HCT116 (cell line): ENCODE results near the gene CHST12. TPM values are rescaled to one million over a fixed set of nuclear protein-coding genes. Genes with fewer than 3 reads are reported as not detected.

Source experiments
- ATAC-seq: fragments of 200-7000 bp; cut with Tn5 transposase; 2 replicates; pipeline ENCODE4 v1.9.1; 2020; ENCODE audit warnings: mild to moderate bottlenecking, moderate library complexity
- BruUV-seq: library from RNA; stranded (reverse); fragments of 400-500 nt; replicated peaks from 2 replicates; lab custom pipeline; 2021; lab: Mats Ljungman, UMichigan
- CTCF ChIA-PET: fragments of 300-600 bp; sonication (Branson Sonifier 250); formaldehyde crosslinking; loops from one replicate; lab custom pipeline; 2021; ENCODE audit warnings: antibody characterized with exemption; lab: Charles Lee
- POLR2A ChIA-PET: fragments of 300-600, 350-600 bp; sonication (Branson Sonifier 250); formaldehyde crosslinking; loops from one replicate; lab custom pipeline; 2021; ENCODE audit warnings: antibody characterized with exemption; lab: Charles Lee
- RAD21 ChIA-PET, 2 experiments: fragments of 300-600 bp; sonication (Branson Sonifier 250); formaldehyde crosslinking; loops; one replicate each; lab custom pipeline; 2023; ENCODE audit warnings: low total read pairs in 2 of 2; ENCODE audit not compliant: uncharacterized antibody in 2 of 2, unreplicated experiment in 2 of 2, low non-redundant PET in 1 of 2; lab: Charles Lee
- DNase-seq: peaks from one replicate; pipeline ENCODE4 v3.0.0-alpha.2; 2010; ENCODE audit warnings: low read depth, low spot score
- H2AFZ ChIP-seq: fragments of 200-600 bp; shearing (Covaris generic), sonication (generic); 2 replicates; pipeline ENCODE4 v1.6.1; 2017; ENCODE audit warnings: low read depth, mixed run types, mixed read lengths, antibody characterized with exemption, low read length; ENCODE audit not compliant: poor library complexity, severe bottlenecking
- H3K27ac ChIP-seq: 2 replicates; pipeline ENCODE4 v1.5.1; 2012; ENCODE audit warnings: low read depth, low read length
- H3K27me3 ChIP-seq: fragments of 200-600 bp; sonication (generic); 2 replicates; pipeline ENCODE4 v1.6.1; 2016; ENCODE audit warnings: mixed run types, low read length, mixed read lengths; ENCODE audit not compliant: insufficient read depth
- H3K36me3 ChIP-seq, 2 experiments: fragments of 200-500 bp in 1 of 2; fragments of 200-600 bp in 1 of 2; sonication (Bioruptor generic) in 1 of 2; sonication (generic) in 1 of 2; 2 replicates each; pipeline versions ENCODE4 v1.5.1 to v1.6.1; 2014 to 2016; ENCODE audit warnings: low read length in 2 of 2, inconsistent platforms in 1 of 2, mixed read lengths in 1 of 2, mixed run types in 1 of 2; ENCODE audit not compliant: insufficient read depth in 2 of 2, control insufficient read depth in 1 of 2
- H3K4me1 ChIP-seq, 2 experiments: fragments of 200-600 bp in 1 of 2; sonication (generic) in 1 of 2; 2 replicates each; pipeline versions ENCODE4 v1.5.1 to v1.6.1; 2012 to 2017; ENCODE audit warnings: low read length in 2 of 2, inconsistent platforms in 1 of 2, mild to moderate bottlenecking in 1 of 2, mixed read lengths in 1 of 2, mixed run types in 1 of 2, moderate library complexity in 1 of 2; ENCODE audit not compliant: insufficient read depth in 2 of 2, control insufficient read depth in 1 of 2
- H3K4me2 ChIP-seq: fragments of 200-600 bp; sonication (generic); 2 replicates; pipeline ENCODE4 v1.6.1; 2017; ENCODE audit warnings: mixed run types, low read length, mixed read lengths
- H3K4me3 ChIP-seq, 2 experiments: fragments of 200-600 bp in 1 of 2; sonication (generic) in 1 of 2; replicated peaks in 1 of 2; 2 replicates each; pipeline ENCODE4 v1.5.1; 2011 to 2016; ENCODE audit warnings: low read length in 2 of 2, control low read depth in 1 of 2, low read depth in 1 of 2, mild to moderate bottlenecking in 1 of 2, mixed read lengths in 1 of 2, mixed run types in 1 of 2
- H3K79me2 ChIP-seq: fragments of 200-600 bp; sonication (generic); 2 replicates; pipeline ENCODE4 v1.6.1; 2017; ENCODE audit warnings: mild to moderate bottlenecking, mixed run types, low read length, moderate library complexity, mixed read lengths; ENCODE audit not compliant: insufficient read depth
- H3K9ac ChIP-seq: fragments of 200-600 bp; sonication (generic); 2 replicates; pipeline ENCODE4 v1.6.1; 2016; ENCODE audit warnings: low read length, mixed read lengths
- H3K9me2 ChIP-seq: fragments of 200-600 bp; sonication (generic), shearing (Covaris generic); 2 replicates; pipeline ENCODE4 v1.6.1; 2017; ENCODE audit warnings: mixed run types, mild to moderate bottlenecking, moderate library complexity; ENCODE audit not compliant: insufficient read depth
- H3K9me3 ChIP-seq, 2 experiments: fragments of 200-500 bp in 1 of 2; fragments of 200-600 bp in 1 of 2; sonication (Bioruptor generic) in 1 of 2; sonication (generic) in 1 of 2; 2 replicates each; pipeline ENCODE4 v1.6.1; 2014 to 2017; ENCODE audit warnings: low read length in 2 of 2, mixed read lengths in 2 of 2, inconsistent platforms in 1 of 2, low read depth in 1 of 2, mild to moderate bottlenecking in 1 of 2, mixed run types in 1 of 2, moderate library complexity in 1 of 2; ENCODE audit not compliant: control insufficient read depth in 1 of 2, insufficient read depth in 1 of 2
- H4K20me1 ChIP-seq: fragments of 200-600 bp; sonication (generic), shearing (Covaris generic); 2 replicates; pipeline ENCODE4 v1.6.1; 2017; ENCODE audit warnings: mixed run types, mild to moderate bottlenecking, moderate library complexity; ENCODE audit not compliant: insufficient read depth
- CBX3 ChIP-seq: IDR thresholded peaks from 2 replicates; pipeline ENCODE4 v1.6.1; 2012; ENCODE audit warnings: low read depth
- CTCF ChIP-seq, 3 experiments: fragments of 200-600 bp in 1 of 3; sonication (generic) in 1 of 3; IDR thresholded peaks in 2 of 3; conservative IDR thresholded peaks in 1 of 3; 2 replicates each; pipeline ENCODE4 v1.5.1; 2012 to 2017; ENCODE audit warnings: low read depth in 2 of 3, low read length in 2 of 3, antibody characterized with exemption in 1 of 3, borderline replicate concordance in 1 of 3, control low read depth in 1 of 3, mild to moderate bottlenecking in 1 of 3, mixed read lengths in 1 of 3, mixed run types in 1 of 3, moderate library complexity in 1 of 3; ENCODE audit not compliant: insufficient read depth in 1 of 3
- ELF1 ChIP-seq: IDR thresholded peaks from 2 replicates; pipeline ENCODE4 v1.6.1; 2012; ENCODE audit warnings: low read depth, borderline replicate concordance
- FOSL1 ChIP-seq: IDR thresholded peaks from 2 replicates; pipeline ENCODE4 v1.6.1; 2012; ENCODE audit warnings: low read depth
- JUND ChIP-seq: IDR thresholded peaks from 2 replicates; pipeline ENCODE4 v1.6.1; 2012
- POLR2AphosphoS5 ChIP-seq: IDR thresholded peaks from 2 replicates; pipeline ENCODE4 v1.6.1; 2011; ENCODE audit warnings: mild to moderate bottlenecking, low read depth, low read length, moderate library complexity
- SRF ChIP-seq: IDR thresholded peaks from 2 replicates; pipeline ENCODE4 v1.6.1; 2012; ENCODE audit warnings: low read depth
- TCF7L2 ChIP-seq: IDR thresholded peaks from 2 replicates; pipeline ENCODE4 v1.7.0; 2011; ENCODE audit warnings: borderline replicate concordance, inconsistent platforms; ENCODE audit not compliant: insufficient read depth, insufficient read length; ENCODE audit errors: extremely low read depth
- ZFX ChIP-seq: fragments of 450-650 bp; IDR thresholded peaks from 2 replicates; pipeline ENCODE4 v1.6.1; 2017
- intact Hi-C: fragments of 100-400 bp; cut with micrococcal nuclease; formaldehyde crosslinking; loops from 2 replicates; pipeline ENCODE4 v1.10.0; 2022
- total RNA-seq: library from RNA; stranded (reverse); gene quantifications from one replicate; pipeline ENCODE4 v1.2.1, GENCODE V29; 2021; ENCODE audit not compliant: unreplicated experiment

Gene CHST12
- total RNA-seq, 1 experiment from 2014 or later, result 14.2 TPM

GRCh38 chr7:2373646-2374045 lies 29.8 kb upstream of the CHST12 start (continued):
- TF ChIP-seq POLR2AphosphoS5 (no peak), TCF7L2 (no peak), CTCF (IDR thresholded peaks at IDR 0.05 in 2 of 3, conservative IDR thresholded peaks at IDR 0.05 in 1 of 3; ENCODE audit: borderline replicate concordance in 1 of 3, insufficient read depth in 1 of 3, low read depth in 2 of 3, low read length in 2 of 3) (no peak), ELF1 (no peak), SRF (no peak), CBX3 (no peak), ZFX (no peak)

GRCh38 chr7:2374401-2374800 lies 29.0 kb upstream of the CHST12 start:
- H3K9ac ChIP-seq, result no peak overlapping the region
- H3K27me3 ChIP-seq, result no peaks in the 10 kb centered on the region
- no peak overlapping the region for H3K27ac ChIP-seq
- BruUV-seq, result no TSS peak
- ATAC-seq, result no peak
- ChIA-PET POLR2A (no interaction called here), RAD21 (no interaction called here), CTCF (no interaction called here)
- H3K79me2 ChIP-seq, result peaks cover 85% of the 10 kb centered on the region
- H3K4me2 ChIP-seq, result no peak overlapping the region
- no peak for DNase-seq
- H2AFZ ChIP-seq, result no peak overlapping the region
- no peak for TF ChIP-seq FOSL1
- TF ChIP-seq ELF1, result no peak
- TF ChIP-seq JUND, result no peak
- no peaks in the 10 kb centered on the region for H3K4me1 ChIP-seq
- H3K9me3 ChIP-seq, result no peaks in the 10 kb centered on the region
- intact Hi-C loops, result no loop called here
- no peaks in the 10 kb centered on the region for H3K9me2 ChIP-seq
- H4K20me1 ChIP-seq, result no peaks in the 10 kb centered on the region
- no peak overlapping the region for H3K4me3 ChIP-seq
- peaks cover 71 to 86% of the 10 kb centered on the region in 2 experiments for H3K36me3 ChIP-seq
